HFF-Myc (cell line): ENCODE results near the gene CENPX.

Source experiments
- DNase-seq: peaks from one replicate; pipeline ENCODE4 v3.0.0-alpha.2; 2011; ENCODE audit warnings: low read depth; ENCODE audit errors: extremely low read depth
- H3K4me3 ChIP-seq: replicated peaks from 2 replicates; pipeline ENCODE4 v1.5.1; 2011; ENCODE audit warnings: low read depth, mild to moderate bottlenecking, control low read depth, low read length
- CTCF ChIP-seq: IDR thresholded peaks from 2 replicates; pipeline ENCODE4 v1.5.1; 2012; ENCODE audit warnings: mild to moderate bottlenecking, low read depth, low read length, control low read depth; ENCODE audit errors: missing control alignments

The CENPX gene

DNA sequence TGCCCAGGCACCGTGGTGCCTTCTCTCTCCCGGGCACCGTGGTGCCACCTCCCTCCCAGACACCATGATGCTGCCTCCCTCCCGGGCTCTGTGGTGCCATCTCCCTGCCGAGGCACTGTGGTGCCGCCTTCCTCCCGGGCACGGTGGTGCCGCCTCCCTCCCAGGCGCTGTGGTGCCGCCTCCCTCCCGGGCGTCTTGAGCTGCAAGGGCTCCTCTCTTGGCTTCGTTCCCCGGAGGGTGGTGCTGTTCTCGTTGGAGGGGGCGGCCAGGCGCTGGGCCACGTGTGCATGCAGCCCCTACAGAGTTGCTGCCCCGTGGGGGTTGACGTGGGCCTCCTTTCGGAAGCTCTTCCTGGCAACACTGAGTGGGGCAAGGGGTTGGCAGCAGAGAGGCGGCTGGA lies 8.2 kb downstream of the CENPX start:
- no peak for DNase-seq
- TF ChIP-seq CTCF: no peak
- no peak overlapping the region for H3K4me3 ChIP-seq

- TF ChIP-seq CTCF: no peak
- H3K4me3 ChIP-seq: no peak overlapping the region
- no peak for DNase-seq
Measured at GRCh38 chr17:82013772-82014321, 8.8 kb downstream of the CENPX start.

DNA sequence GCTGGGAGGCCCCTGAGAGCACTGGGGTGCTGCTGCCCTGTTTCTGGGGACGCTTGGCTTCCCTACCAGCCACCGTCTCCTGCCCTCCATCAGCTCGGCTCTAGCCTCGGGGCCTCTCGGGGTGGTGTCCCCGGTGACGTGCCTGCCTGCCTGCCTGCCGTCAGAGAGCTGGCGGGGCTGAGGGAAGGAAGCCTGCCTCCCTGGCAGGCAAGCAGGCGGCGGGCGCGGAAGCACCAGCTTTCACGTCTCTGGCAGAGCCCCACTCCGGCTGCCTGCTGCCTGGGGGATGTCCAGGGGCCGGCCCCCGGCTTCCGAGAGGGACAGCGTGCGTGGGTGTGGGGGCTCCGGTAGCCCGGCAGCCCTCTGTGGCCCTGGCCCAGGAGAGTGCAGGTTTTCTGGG lies 9.3 kb downstream of the CENPX start:
- H3K4me3 ChIP-seq: no peak overlapping the region
- no peak for TF ChIP-seq CTCF
- no peak for DNase-seq

DNA sequence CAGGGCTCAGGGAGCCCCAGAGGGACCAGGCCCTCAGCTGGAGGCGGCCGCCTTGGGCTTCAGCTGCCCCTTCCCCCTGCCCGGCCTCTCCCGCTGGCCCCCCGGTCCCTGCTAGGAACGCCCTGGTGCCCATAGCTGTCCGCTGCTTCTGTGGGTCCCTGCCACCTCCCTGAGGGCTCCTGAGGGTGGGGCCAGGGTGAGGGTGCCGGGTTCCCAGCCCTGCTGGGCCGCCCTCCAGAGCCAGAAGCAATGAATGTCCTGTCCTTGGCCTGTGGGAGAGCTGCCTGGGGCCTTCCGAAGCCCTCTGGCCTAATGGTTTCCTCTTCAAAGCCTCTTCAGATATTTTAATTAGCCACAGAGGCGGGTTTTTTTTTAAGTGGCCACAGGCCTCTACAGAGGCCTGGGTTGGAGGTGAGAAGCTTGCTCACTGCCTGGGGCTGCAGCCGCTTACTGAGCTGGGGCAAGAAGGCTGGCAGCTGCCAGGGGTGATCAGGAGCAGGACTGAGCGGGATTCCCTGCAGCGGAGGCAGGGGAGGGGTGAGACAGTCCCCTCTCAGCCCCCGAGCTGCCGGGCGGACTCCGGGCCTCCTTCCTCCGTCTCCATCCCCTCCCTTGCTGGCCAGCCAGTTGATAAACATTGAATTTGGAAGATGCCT lies 9.9 kb downstream of the CENPX start:
- TF ChIP-seq CTCF: no peak
- DNase-seq: no peak
- H3K4me3 ChIP-seq: no peak overlapping the region

GRCh38 chr17:82012261-82012639 lies 10.4 kb downstream of the CENPX start:
- no peak for TF ChIP-seq CTCF
- DNase-seq: no peak

GRCh38 chr17:82011617-82012187 lies 11.0 kb downstream of the CENPX start:
- no peak for DNase-seq
- no peak for TF ChIP-seq CTCF
- no peak overlapping the region for H3K4me3 ChIP-seq

More at GRCh38 chr17:82012261-82012639, 10.4 kb downstream of the CENPX start:
- no peak overlapping the region for H3K4me3 ChIP-seq
